ENCODE results near the gene RMND1.

RMND1 gene

DNA sequence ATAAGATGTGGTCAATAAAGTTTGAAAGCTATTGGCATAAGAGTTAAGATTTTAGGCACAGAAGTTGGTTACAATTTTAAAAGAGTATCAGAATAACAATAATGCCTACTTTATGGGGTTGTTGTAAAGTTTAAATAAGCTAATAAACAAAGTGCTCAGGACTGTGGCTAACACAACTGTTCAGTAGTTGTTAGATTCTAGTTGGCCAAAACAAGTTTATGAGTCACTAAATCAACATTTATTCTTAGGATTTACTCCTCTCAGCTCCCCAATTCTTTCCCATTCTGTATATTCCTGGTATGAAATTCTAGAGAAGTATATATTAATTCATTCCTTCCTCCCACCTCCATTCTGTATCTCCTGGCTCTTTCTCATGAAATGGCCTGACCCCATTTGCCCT lies 14.5 kb downstream of the RMND1 start:
- intact Hi-C loops (cut with DNase I; ENCODE audit: low total_unique reads) = no loop called here
- Histone ChIP-seq H3K27me3 (no peaks in the 10 kb centered on the region), H3K4me1 (peaks cover 0 to 85% (median 35%) of the 10 kb centered on the region in 4 donors), H3K36me3 (peaks cover 4 to 6% (median 5%) of the 10 kb centered on the region in 3 donors), H3K9me3 (no peaks in the 10 kb centered on the region), H3K4me3 (no peak overlapping the region), H3K27ac (peak overlapping the region; percentile 29 to 55)
- TF ChIP-seq, protein P1, sequence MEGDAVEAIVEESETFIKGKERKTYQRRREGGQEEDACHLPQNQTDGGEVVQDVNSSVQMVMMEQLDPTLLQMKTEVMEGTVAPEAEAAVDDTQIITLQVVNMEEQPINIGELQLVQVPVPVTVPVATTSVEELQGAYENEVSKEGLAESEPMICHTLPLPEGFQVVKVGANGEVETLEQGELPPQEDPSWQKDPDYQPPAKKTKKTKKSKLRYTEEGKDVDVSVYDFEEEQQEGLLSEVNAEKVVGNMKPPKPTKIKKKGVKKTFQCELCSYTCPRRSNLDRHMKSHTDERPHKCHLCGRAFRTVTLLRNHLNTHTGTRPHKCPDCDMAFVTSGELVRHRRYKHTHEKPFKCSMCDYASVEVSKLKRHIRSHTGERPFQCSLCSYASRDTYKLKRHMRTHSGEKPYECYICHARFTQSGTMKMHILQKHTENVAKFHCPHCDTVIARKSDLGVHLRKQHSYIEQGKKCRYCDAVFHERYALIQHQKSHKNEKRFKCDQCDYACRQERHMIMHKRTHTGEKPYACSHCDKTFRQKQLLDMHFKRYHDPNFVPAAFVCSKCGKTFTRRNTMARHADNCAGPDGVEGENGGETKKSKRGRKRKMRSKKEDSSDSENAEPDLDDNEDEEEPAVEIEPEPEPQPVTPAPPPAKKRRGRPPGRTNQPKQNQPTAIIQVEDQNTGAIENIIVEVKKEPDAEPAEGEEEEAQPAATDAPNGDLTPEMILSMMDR (IDR thresholded peaks at IDR 0.05) = no peak
- no peak for DNase-seq

DNA sequence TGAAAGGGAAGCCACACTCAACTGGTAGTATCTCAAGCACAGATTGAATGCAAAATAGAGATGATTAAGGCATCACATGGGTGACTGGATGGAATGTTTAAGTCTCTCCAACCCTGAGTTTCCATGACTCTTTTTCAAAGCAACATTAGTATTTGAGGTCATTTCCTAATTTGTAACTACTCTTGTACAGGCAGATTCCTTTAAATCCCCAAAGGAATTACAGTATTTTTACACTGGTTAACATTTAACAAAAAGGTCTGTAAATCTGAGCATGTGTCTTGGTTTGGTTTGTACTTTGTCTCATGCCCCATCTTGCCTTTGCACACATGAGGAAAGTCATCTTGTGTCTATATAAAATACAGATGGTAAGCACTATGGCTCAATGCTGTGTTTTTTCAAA lies 15.1 kb downstream of the RMND1 start:
- peaks cover 0 to 79% (median 35%) of the 10 kb centered on the region in 4 donors for H3K4me1 ChIP-seq
- no peak for DNase-seq
- intact Hi-C loops (cut with DNase I; ENCODE audit: low total_unique reads) = no loop called here
- TF ChIP-seq, protein P1 (IDR thresholded peaks at IDR 0.05) = no peak
- H3K36me3 ChIP-seq = peaks cover 10 to 12% (median 11%) of the 10 kb centered on the region in 3 donors
- no peak overlapping the region for H3K4me3 ChIP-seq
- no peaks in the 10 kb centered on the region for H3K9me3 ChIP-seq
- peak overlapping the region; percentile 29 to 55 for H3K27ac ChIP-seq
- H3K27me3 ChIP-seq = no peaks in the 10 kb centered on the region

DNA sequence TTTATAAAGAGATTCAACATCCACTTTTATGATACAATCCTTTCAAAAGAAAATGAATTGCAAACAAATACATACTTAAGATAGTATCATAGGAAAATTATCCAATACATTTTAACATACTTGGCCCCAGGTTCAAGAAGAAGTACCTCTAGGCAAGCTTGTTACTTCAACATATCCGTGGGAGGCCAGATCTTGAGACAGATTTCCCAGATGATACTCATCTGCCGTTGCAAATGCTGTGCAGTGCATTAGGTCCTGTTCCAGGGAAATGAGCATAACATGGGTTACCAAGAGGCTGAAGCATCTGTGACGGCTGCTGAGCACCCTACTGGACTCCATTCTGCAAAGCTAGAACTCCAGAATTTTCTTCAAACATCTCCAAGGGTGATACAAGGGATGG lies 15.6 kb downstream of the RMND1 start:
- Histone ChIP-seq H3K4me3 (no peak overlapping the region), H3K36me3 (peaks cover 13 to 16% (median 14%) of the 10 kb centered on the region in 3 donors), H3K4me1 (peaks cover 0 to 74% (median 32%) of the 10 kb centered on the region in 4 donors), H3K27me3 (no peaks in the 10 kb centered on the region), H3K27ac (peak overlapping the region; percentile 29 to 55), H3K9me3 (no peaks in the 10 kb centered on the region)
- no peak for DNase-seq
- intact Hi-C loops (cut with DNase I; ENCODE audit: low total_unique reads) = no loop called here
- TF ChIP-seq, protein P1 (IDR thresholded peaks at IDR 0.05) = no peak

DNA sequence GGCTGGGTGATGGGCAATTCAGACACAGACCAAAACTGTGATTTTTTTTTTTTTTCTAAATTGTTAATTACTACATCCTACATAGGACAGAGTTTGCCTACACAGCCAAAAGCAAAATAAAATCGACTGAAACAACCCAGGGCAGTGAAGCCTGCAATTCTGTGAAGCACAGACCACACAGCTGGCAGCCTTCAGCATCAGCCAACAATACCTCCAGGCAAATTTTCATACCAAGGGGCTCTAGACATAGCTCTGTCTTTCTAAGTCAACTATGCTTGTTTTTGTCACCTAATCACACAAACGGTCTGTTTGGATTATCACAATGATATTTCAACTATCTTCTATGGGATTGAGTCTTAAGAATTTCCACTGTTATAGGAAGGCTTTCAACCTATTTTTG lies 17.6 kb downstream of the RMND1 start:
- H3K36me3 ChIP-seq = peaks cover 26 to 33% (median 27%) of the 10 kb centered on the region in 3 donors
- H3K4me3 ChIP-seq = no peak overlapping the region
- no peak overlapping the region for H3K27ac ChIP-seq
- H3K9me3 ChIP-seq = no peaks in the 10 kb centered on the region
- TF ChIP-seq, protein P1 (IDR thresholded peaks at IDR 0.05) = no peak
- DNase-seq = peak in 1 of 2 donors; percentile 7
- H3K4me1 ChIP-seq = peaks cover 0 to 54% (median 27%) of the 10 kb centered on the region in 4 donors
- no peaks in the 10 kb centered on the region for H3K27me3 ChIP-seq
- intact Hi-C loops (cut with DNase I; ENCODE audit: low total_unique reads) = no loop called here

DNA sequence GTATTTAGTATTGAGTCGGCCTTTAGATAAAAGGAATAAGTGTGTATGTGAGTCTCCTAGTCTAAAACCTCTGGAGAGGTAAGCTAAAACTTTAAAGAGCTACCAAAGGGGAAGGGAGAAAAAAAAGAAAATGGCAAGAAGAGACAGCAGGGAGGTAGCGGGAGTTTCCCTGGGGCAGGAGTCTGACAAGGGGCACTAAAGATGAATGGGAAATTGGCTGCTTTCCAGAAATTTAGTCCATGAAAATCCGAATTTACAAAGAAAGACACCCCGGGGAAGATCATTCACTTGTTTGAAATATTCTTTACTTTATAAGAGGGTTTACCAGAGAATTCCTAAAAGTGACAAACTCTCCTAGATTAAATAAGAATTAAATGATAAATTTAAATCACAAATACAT lies 19.3 kb downstream of the RMND1 start:
- peaks cover 30 to 49% (median 37%) of the 10 kb centered on the region in 3 donors for H3K36me3 ChIP-seq
- no peak overlapping the region for H3K4me3 ChIP-seq
- H3K27ac ChIP-seq = no peak overlapping the region
- H3K27me3 ChIP-seq = no peaks in the 10 kb centered on the region
- H3K9me3 ChIP-seq = no peaks in the 10 kb centered on the region
- intact Hi-C loops (cut with DNase I; ENCODE audit: low total_unique reads) = no loop called here
- TF ChIP-seq, protein P1 (IDR thresholded peaks at IDR 0.05) = no peak
- H3K4me1 ChIP-seq = peaks cover 0 to 39% (median 17%) of the 10 kb centered on the region in 4 donors
- DNase-seq = no peak

DNA sequence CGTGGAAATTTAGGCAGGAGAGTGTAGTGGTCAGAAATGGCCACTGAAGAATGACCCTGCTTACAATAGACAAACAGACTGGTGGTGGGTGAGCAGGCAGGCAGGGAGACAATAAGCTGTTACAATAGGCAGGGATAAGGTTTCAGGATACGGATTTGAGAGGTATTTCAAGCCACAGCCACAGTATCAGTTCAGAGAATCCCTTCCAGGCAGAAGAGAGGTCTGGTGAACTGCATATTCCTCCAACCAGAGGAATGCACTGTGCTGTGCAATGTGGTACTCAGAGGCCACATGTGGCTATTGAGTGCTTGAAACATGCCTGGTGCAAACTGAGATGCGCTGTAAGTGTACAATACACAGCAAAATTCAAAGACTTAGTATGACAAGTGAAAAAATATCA lies 20.6 kb downstream of the RMND1 start:
- TF ChIP-seq, protein P1 (IDR thresholded peaks at IDR 0.05) = no peak
- Histone ChIP-seq H3K4me1 (peaks cover 0 to 25% (median 5%) of the 10 kb centered on the region in 4 donors), H3K9me3 (no peaks in the 10 kb centered on the region), H3K27ac (no peak overlapping the region), H3K4me3 (no peak overlapping the region), H3K27me3 (no peaks in the 10 kb centered on the region), H3K36me3 (peaks cover 43 to 62% (median 50%) of the 10 kb centered on the region in 3 donors)
- DNase-seq = no peak
- intact Hi-C loops (cut with DNase I; ENCODE audit: low total_unique reads) = no loop called here

Measured in tibial artery (tissue), 4 donors.